Measurements from ENCODE around the gene NIPA2. TPM values are rescaled to one million over a fixed set of nuclear protein-coding genes. Genes with fewer than 3 reads are reported as not detected.

NIPA2 gene
- total RNA-seq, 1 donor from 2014 or later, result 98.8 TPM

DNA sequence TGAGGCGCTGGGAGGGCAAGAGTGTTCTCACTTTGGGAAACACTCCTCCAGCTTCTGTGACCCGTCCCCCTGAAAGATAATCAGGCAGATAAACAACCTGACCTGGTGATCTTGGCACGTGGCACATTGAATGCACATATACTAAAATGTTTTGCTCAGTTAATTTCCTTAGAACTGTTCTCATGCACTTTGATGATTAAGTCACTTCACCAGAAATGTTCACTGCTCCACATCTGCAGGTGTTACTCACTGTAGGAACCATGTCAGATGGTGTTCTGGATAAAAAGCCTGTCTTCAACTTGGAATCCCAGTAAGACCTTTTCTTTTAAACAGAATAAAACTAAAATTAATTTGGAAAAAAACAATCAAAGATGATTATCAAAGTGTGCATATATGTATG lies 24.6 kb upstream of the NIPA2 start:
- DNase-seq (no peak), ATAC-seq (ENCODE audit: low read depth) (no peak)
- Mint-ChIP-seq H3K27me3 (no peaks in the 10 kb centered on the region), H3K36me3 (ENCODE audit: low read depth) (peaks cover 28% of the 10 kb centered on the region), H3K9me3 (no peaks in the 10 kb centered on the region), H3K27ac (no peak overlapping the region), H3K4me3 (no peak overlapping the region), H3K4me1 (peaks cover 10% of the 10 kb centered on the region)
- intact Hi-C loops (cut with micrococcal nuclease), result no loop called here
- CTCF ChIA-PET, result interaction anchor here (1.0 kb wide), 1 partner anchor 11 kb away, joined by 3 read pairs; no protein-coding TSS in a partner anchor
- POLR2A ChIA-PET, result no interaction called here
- TF ChIP-seq, protein P1, sequence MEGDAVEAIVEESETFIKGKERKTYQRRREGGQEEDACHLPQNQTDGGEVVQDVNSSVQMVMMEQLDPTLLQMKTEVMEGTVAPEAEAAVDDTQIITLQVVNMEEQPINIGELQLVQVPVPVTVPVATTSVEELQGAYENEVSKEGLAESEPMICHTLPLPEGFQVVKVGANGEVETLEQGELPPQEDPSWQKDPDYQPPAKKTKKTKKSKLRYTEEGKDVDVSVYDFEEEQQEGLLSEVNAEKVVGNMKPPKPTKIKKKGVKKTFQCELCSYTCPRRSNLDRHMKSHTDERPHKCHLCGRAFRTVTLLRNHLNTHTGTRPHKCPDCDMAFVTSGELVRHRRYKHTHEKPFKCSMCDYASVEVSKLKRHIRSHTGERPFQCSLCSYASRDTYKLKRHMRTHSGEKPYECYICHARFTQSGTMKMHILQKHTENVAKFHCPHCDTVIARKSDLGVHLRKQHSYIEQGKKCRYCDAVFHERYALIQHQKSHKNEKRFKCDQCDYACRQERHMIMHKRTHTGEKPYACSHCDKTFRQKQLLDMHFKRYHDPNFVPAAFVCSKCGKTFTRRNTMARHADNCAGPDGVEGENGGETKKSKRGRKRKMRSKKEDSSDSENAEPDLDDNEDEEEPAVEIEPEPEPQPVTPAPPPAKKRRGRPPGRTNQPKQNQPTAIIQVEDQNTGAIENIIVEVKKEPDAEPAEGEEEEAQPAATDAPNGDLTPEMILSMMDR (IDR thresholded peaks at IDR 0.05), result no peak

DNA sequence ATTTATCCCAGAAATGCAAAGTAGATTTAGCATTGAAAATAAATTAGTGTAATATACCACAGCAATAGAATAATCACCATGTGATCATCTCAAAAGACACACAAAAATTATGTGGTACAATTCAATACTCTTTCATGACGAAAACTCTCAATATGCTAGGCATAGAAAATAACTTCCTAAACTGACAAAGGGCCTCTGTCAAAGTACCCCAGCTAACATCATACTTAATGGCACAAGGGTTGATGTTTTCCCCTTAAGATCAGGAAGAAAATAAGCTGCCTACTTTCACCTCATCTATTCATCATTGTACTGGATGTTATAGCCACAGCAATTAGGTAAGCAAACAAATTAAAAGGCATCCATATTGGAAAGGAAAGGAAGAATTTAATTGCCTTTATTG lies 22.7 kb upstream of the NIPA2 start:
- H3K27ac Mint-ChIP-seq, result no peak overlapping the region
- no peaks in the 10 kb centered on the region for H3K4me1 Mint-ChIP-seq
- DNase-seq (no peak), ATAC-seq (ENCODE audit: low read depth) (no peak)
- no peaks in the 10 kb centered on the region for H3K9me3 Mint-ChIP-seq
- ChIA-PET CTCF (no interaction called here), POLR2A (no interaction called here)
- TF ChIP-seq, protein P1 (IDR thresholded peaks at IDR 0.05), result no peak
- intact Hi-C loops (cut with micrococcal nuclease), result no loop called here
- H3K36me3 Mint-ChIP-seq (ENCODE audit: low read depth), result peaks cover 44% of the 10 kb centered on the region
- H3K4me3 Mint-ChIP-seq, result no peak overlapping the region
- H3K27me3 Mint-ChIP-seq, result no peaks in the 10 kb centered on the region

DNA sequence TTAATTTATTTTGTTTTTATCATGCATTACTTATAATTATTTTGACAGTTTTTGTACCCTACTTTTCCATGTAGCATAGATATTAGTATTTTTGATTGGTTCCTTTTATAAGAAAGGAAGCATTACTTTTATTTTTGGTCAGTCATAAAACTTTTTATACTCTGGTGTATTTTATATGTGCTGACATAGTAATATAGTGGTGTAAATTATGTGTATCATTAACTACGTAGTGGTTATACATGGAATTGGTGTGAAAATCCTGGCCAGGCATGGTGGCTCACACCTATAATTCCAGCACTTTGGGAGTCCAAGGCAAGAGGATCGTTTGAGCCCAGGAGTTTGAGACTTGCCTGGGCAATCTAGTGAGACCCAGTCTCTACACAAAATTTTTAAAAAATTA lies 18.8 kb upstream of the NIPA2 start:
- DNase-seq (no peak), ATAC-seq (ENCODE audit: low read depth) (no peak)
- Mint-ChIP-seq H3K27ac (no peak overlapping the region), H3K4me1 (no peaks in the 10 kb centered on the region), H3K4me3 (no peak overlapping the region), H3K9me3 (no peaks in the 10 kb centered on the region), H3K27me3 (no peaks in the 10 kb centered on the region), H3K36me3 (ENCODE audit: low read depth) (peaks cover 57% of the 10 kb centered on the region)
- ChIA-PET CTCF (no interaction called here), POLR2A (no interaction called here)
- intact Hi-C loops (cut with micrococcal nuclease), result loop anchor here (2.0 kb wide), 1 partner anchor 19 kb away; the partner anchor contains the start of gene NIPA2
- TF ChIP-seq, protein P1 (IDR thresholded peaks at IDR 0.05), result no peak

DNA sequence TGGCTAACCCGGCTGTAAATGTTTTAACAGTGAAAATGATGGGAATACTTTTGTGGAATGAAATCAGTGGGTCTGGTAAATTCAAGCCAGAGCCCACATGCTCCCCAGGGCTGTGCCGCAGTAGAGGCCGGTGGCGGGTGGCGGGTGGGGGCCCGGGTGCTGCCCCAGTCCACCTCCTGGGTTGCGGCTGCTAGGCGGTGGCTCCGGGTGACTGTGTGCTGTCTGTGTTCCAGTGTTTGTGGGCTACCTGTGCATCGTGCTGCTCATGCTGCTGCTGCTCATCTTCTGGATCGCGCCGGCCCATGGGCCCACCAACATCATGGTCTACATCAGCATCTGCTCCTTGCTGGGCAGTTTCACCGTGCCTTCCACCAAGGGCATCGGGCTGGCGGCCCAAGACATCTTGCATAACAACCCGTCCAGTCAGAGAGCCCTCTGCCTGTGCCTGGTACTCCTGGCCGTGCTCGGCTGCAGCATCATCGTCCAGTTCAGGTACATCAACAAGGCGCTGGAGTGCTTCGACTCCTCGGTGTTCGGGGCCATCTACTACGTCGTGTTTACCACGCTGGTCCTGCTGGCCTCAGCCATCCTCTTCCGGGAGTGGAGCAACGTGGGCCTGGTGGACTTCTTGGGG lies 14.9 kb upstream of the NIPA2 start:
- no peaks in the 10 kb centered on the region for H3K9me3 Mint-ChIP-seq
- DNase-seq, result no peak
- no peak overlapping the region for H3K27ac Mint-ChIP-seq
- ChIA-PET POLR2A (no interaction called here), CTCF (no interaction called here)
- no peaks in the 10 kb centered on the region for H3K27me3 Mint-ChIP-seq
- TF ChIP-seq, protein P1 (IDR thresholded peaks at IDR 0.05), result no peak
- H3K36me3 Mint-ChIP-seq (ENCODE audit: low read depth), result peaks cover 75% of the 10 kb centered on the region
- no peaks in the 10 kb centered on the region for H3K4me1 Mint-ChIP-seq
- ATAC-seq (ENCODE audit: low read depth), result no peak
- H3K4me3 Mint-ChIP-seq, result no peak overlapping the region
- intact Hi-C loops (cut with micrococcal nuclease), result no loop called here

DNA sequence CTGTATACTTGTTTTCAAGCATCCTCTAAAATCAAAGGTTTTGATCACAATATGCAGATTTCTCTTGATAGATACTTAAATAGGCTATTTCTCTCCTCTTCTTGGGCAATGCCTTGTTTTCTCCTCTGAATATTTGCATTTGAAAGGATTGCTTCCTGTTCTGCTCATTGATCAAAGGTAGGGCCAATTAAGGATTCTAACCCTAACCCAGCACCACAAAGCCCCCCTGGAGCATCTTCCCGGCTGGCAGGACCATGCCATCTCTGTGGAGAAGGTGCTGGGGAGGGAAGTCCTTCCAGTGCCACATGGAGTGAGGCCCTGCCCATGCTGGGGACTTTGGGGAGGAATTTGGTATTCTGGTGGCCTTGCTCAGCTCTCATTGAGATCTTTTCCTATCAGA lies 11.3 kb upstream of the NIPA2 start:
- Mint-ChIP-seq H3K4me3 (no peak overlapping the region), H3K27ac (no peak overlapping the region), H3K27me3 (no peaks in the 10 kb centered on the region), H3K4me1 (no peaks in the 10 kb centered on the region), H3K9me3 (no peaks in the 10 kb centered on the region), H3K36me3 (ENCODE audit: low read depth) (peaks cover 45% of the 10 kb centered on the region)
- TF ChIP-seq, protein P1 (IDR thresholded peaks at IDR 0.05), result no peak
- ChIA-PET POLR2A (no interaction called here), CTCF (no interaction called here)
- DNase-seq (no peak), ATAC-seq (ENCODE audit: low read depth) (no peak)
- intact Hi-C loops (cut with micrococcal nuclease), result no loop called here
